Fibroblast of lung (primary cell): ENCODE data around the gene ZCCHC7.

Experiments
- EZH2 ChIP-seq: IDR thresholded peaks from 2 replicates; pipeline ENCODE4 v1.5.1; 2012; ENCODE audit warnings: low read length, control low read depth, mild to moderate bottlenecking; ENCODE audit errors: missing control alignments
- TF ChIP-seq, protein P1 (sequence below), 2 donors: IDR thresholded peaks in 1 of 2; conservative IDR thresholded peaks in 1 of 2; 1 replicate in 1 of 2; 2 replicates in 1 of 2; pipeline ENCODE4 v1.5.1; 2011 to 2012; ENCODE audit warnings: low read length in 2 of 2, control low read depth in 1 of 2, inconsistent platforms in 1 of 2, low read depth in 1 of 2, mild to moderate bottlenecking in 1 of 2

DNA sequence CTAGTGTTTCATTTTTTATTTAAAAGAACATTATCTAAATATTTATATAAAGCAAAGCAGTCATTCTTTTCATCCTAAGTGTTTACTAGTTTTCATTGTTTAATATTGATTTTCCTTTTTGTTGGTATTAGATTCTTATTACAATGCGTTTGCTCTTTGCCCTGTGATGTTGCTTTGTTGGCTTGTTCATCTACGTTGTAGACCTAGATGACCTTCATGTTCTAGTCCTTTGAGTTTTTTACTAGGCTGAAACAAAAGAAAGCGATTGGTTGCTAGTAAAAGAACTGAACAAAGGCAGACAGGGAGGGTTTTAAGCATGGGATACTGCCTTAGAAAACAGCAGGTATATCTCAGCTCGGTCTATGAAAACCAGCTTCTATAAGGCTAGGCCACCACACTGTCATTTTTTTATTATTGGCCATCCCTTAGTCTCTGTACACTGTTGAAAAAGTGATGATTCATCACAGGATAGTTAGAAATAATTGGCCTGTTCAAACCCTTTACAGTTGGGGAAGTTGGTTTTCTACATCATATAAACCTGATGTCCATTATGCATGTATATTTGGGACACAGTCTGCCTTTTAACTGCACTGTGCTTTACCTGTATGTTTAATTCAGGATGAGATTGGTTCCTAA is 119.0 kb downstream of the ZCCHC7 start:
- TF ChIP-seq, protein P1, sequence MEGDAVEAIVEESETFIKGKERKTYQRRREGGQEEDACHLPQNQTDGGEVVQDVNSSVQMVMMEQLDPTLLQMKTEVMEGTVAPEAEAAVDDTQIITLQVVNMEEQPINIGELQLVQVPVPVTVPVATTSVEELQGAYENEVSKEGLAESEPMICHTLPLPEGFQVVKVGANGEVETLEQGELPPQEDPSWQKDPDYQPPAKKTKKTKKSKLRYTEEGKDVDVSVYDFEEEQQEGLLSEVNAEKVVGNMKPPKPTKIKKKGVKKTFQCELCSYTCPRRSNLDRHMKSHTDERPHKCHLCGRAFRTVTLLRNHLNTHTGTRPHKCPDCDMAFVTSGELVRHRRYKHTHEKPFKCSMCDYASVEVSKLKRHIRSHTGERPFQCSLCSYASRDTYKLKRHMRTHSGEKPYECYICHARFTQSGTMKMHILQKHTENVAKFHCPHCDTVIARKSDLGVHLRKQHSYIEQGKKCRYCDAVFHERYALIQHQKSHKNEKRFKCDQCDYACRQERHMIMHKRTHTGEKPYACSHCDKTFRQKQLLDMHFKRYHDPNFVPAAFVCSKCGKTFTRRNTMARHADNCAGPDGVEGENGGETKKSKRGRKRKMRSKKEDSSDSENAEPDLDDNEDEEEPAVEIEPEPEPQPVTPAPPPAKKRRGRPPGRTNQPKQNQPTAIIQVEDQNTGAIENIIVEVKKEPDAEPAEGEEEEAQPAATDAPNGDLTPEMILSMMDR (conservative IDR thresholded peaks at IDR 0.05 in 1 of 2, IDR thresholded peaks at IDR 0.05 in 1 of 2; ENCODE audit: low read depth in 1 of 2, low read length in 2 of 2) = no peak
- no peak for TF ChIP-seq EZH2
